HepG2 (cell line): ENCODE data around the gene FAM20A. TPM values are rescaled to one million over a fixed set of nuclear protein-coding genes. Genes with fewer than 3 reads are reported as not detected.

Experiments
- ATAC-seq: fragments of 200-7000 bp; cut with Tn5 transposase; 3 replicates; pipeline ENCODE4 v1.9.1; 2020; ENCODE audit warnings: mild to moderate bottlenecking, moderate library complexity
- BruUV-seq: library from RNA; stranded (reverse); fragments of 400-500 nt; replicated peaks from 2 replicates; lab custom pipeline; 2021; lab: Mats Ljungman, UMichigan
- CTCF ChIA-PET: fragments of 300-600 bp; formaldehyde crosslinking; extraction: SDS; loops from one replicate; lab custom pipeline; 2021; ENCODE audit warnings: low total read pairs, inconsistent platforms, low intra/inter-chr PET ratio; lab: Yijun Ruan, JAX
- POLR2A ChIA-PET: fragments of 350-600 bp; sonication (Branson Sonifier 250); formaldehyde crosslinking; loops from one replicate; lab custom pipeline; 2020; ENCODE audit warnings: antibody characterized with exemption, inconsistent platforms; lab: Yijun Ruan, JAX
- DNase-seq: peaks from one replicate; pipeline ENCODE4 v3.0.0-alpha.2; 2015; ENCODE audit warnings: low spot score
- FAIRE-seq: peaks from 3 replicates; lab custom pipeline; 2011; peaks lifted over from hg19 to GRCh38; lab: Jason Lieb, UNC
- H2AFZ ChIP-seq: one replicate; pipeline ENCODE4 v1.6.1; 2011; ENCODE audit warnings: low read length, inconsistent platforms
- H3K27ac ChIP-seq: fragments of 300-600 bp; 3 replicates; pipeline ENCODE4 v1.8.0; 2011; ENCODE audit warnings: mixed run types, mild to moderate bottlenecking, mixed read lengths, low read length, inconsistent platforms; ENCODE audit not compliant: insufficient read depth; ENCODE audit errors: extremely low read length
- H3K27me3 ChIP-seq, 2 experiments: fragments of 200-600 bp in 1 of 2; 2 replicates in 1 of 2; 3 replicates in 1 of 2; pipeline versions ENCODE4 v1.6.0 to v1.8.0; 2011; ENCODE audit warnings: low read length in 2 of 2, mild to moderate bottlenecking in 2 of 2, moderate library complexity in 2 of 2, inconsistent platforms in 1 of 2; ENCODE audit not compliant: insufficient read depth in 2 of 2, control insufficient read depth in 1 of 2
- H3K36me3 ChIP-seq, 2 experiments: fragments of 200-600 bp in 1 of 2; replicated peaks in 1 of 2; 2 replicates in 1 of 2; 3 replicates in 1 of 2; pipeline versions ENCODE4 v1.5.1 to v1.8.0; 2011; ENCODE audit warnings: low read length in 2 of 2, inconsistent platforms in 1 of 2; ENCODE audit not compliant: insufficient read depth in 2 of 2, control insufficient read depth in 1 of 2
- H3K4me1 ChIP-seq: 2 replicates; pipeline ENCODE4 v1.5.1; 2012; ENCODE audit warnings: low read length, inconsistent platforms; ENCODE audit not compliant: insufficient read depth
- H3K4me2 ChIP-seq: 2 replicates; pipeline ENCODE4 v1.6.0; 2011; ENCODE audit warnings: low read depth, low read length, inconsistent platforms
- H3K4me3 ChIP-seq, 3 experiments: fragments of 200-600 bp in 1 of 3; sonication (generic), shearing (Covaris generic) in 1 of 3; replicated peaks in 1 of 3; 2 replicates each; pipeline ENCODE4 v1.5.1; 2011 to 2016; ENCODE audit warnings: low read length in 3 of 3, inconsistent platforms in 2 of 3, low read depth in 2 of 3, mild to moderate bottlenecking in 2 of 3, control low read depth in 1 of 3, mixed read lengths in 1 of 3; ENCODE audit not compliant: insufficient read depth in 1 of 3
- H3K79me2 ChIP-seq: one replicate; pipeline ENCODE4 v1.6.1; 2011; ENCODE audit warnings: low read length, inconsistent platforms; ENCODE audit not compliant: insufficient read depth
- H3K9ac ChIP-seq: 2 replicates; pipeline ENCODE4 v1.6.0; 2011; ENCODE audit warnings: mild to moderate bottlenecking, low read depth, low read length, inconsistent platforms; ENCODE audit not compliant: insufficient read depth
- H3K9me3 ChIP-seq: 2 replicates; pipeline ENCODE4 v1.5.1; 2012; ENCODE audit warnings: mild to moderate bottlenecking, low read length
- H4K20me1 ChIP-seq: 2 replicates; pipeline ENCODE4 v1.6.0; 2011; ENCODE audit warnings: inconsistent platforms, mild to moderate bottlenecking, low read length, moderate library complexity; ENCODE audit not compliant: insufficient read depth
- ARNT ChIP-seq: fragments of 450-650 bp; IDR thresholded peaks from 2 replicates; pipeline ENCODE4 v1.6.1; 2017
- CBX2 ChIP-seq, 2 experiments: fragments of 200-600 bp in 1 of 2; sonication (generic); formaldehyde crosslinking in 1 of 2; IDR thresholded peaks; 2 replicates each; pipeline versions ENCODE4 v1.7.0 to v1.8.1; 2018 to 2022; ENCODE audit warnings: low read depth in 2 of 2, low read length in 1 of 2, mild to moderate bottlenecking in 1 of 2, missing genetic modification reagents in 1 of 2
- IRF2 ChIP-seq: IDR thresholded peaks from 2 replicates; pipeline ENCODE4 v1.6.1; 2018; ENCODE audit warnings: missing genetic modification reagents, missing compliant biosample characterization
- REPIN1 ChIP-seq: sonication (generic); formaldehyde crosslinking; IDR thresholded peaks from 2 replicates; pipeline ENCODE4 v1.8.0; 2022; ENCODE audit warnings: missing genetic modification reagents, low read depth, mild to moderate bottlenecking, borderline replicate concordance
- RFX3 ChIP-seq: IDR thresholded peaks from 2 replicates; pipeline ENCODE4 v1.6.1; 2016; ENCODE audit warnings: missing biosample characterization, missing genetic modification reagents
- SMYD3 ChIP-seq: sonication (generic); formaldehyde crosslinking; IDR thresholded peaks from 2 replicates; pipeline ENCODE4 v1.8.1; 2023; ENCODE audit warnings: mild to moderate bottlenecking, missing genetic modification reagents
- SP5 ChIP-seq: IDR thresholded peaks from 2 replicates; pipeline ENCODE4 v1.6.1; 2016; ENCODE audit warnings: low read depth, borderline replicate concordance
- SYNCRIP ChIP-seq: fragments of 200-400 bp; formaldehyde crosslinking; IDR thresholded peaks from 2 replicates; pipeline ENCODE4 v1.6.1; 2018; ENCODE audit warnings: mild to moderate bottlenecking, low read depth, low read length; ENCODE audit not compliant: insufficient read depth
- ZFP36L2 ChIP-seq: sonication (generic); formaldehyde crosslinking; IDR thresholded peaks from 2 replicates; pipeline ENCODE4 v1.4.0; 2020; ENCODE audit warnings: missing genetic modification reagents
- ZKSCAN1 ChIP-seq: fragments of 150-350 bp; IDR thresholded peaks from 2 replicates; pipeline ENCODE4 v1.6.1; 2014; ENCODE audit warnings: low read length
- ZNF337 ChIP-seq: sonication (generic); formaldehyde crosslinking; IDR thresholded peaks from 2 replicates; pipeline ENCODE4 v1.5.1; 2020; ENCODE audit warnings: missing genetic modification reagents, low read depth, mild to moderate bottlenecking, borderline replicate concordance
- ZNF350 ChIP-seq: sonication (generic); formaldehyde crosslinking; IDR thresholded peaks from 2 replicates; pipeline ENCODE4 v1.4.0; 2020; ENCODE audit warnings: mild to moderate bottlenecking, low read depth, missing genetic modification reagents, borderline replicate concordance
- ZSCAN31 ChIP-seq: sonication (generic); formaldehyde crosslinking; IDR thresholded peaks from 2 replicates; pipeline ENCODE4 v1.5.0; 2020; ENCODE audit warnings: low read depth, mild to moderate bottlenecking, missing genetic modification reagents
- WGBS: methylation state at CpG from one replicate; pipeline ENCODE4 v1.1.6; 2017; ENCODE audit warnings: low lambda C conversion rate; 5-methylcytosine and 5-hydroxymethylcytosine counted together
- in situ Hi-C: cut with HindIII; loops from 2 replicates; pipeline ENCODE4 v1.10.0; 2017; ENCODE audit warnings: low pct_unique_long_range_greater_than_20kb; ENCODE audit not compliant: extremely low pct_ligation_motif_present
- intact Hi-C: fragments of 100-400 bp; cut with micrococcal nuclease; formaldehyde crosslinking; loops from one replicate; pipeline ENCODE4 v1.10.0; 2022; ENCODE audit not compliant: unreplicated experiment
- polyA plus RNA-seq, 8 experiments: library from polyadenylated mRNA; depleted of rRNA in 3 of 8; stranded (reverse) in 7 of 8; unstranded in 1 of 8; fragments of >200 nt; fragmentation: Illumina TruSeq in 4 of 8; extraction: Trizol in 4 of 8; gene quantifications; 2 replicates each; pipeline versions ENCODE4 v1.2.1 to v1.2.3, GENCODE V29; 2011 to 2016; ENCODE audit warnings: low read depth in 4 of 8, missing spikeins in 1 of 8, mixed read lengths in 1 of 8; ENCODE audit not compliant: insufficient read depth in 1 of 8
- total RNA-seq, 5 experiments: library from RNA; depleted of rRNA; stranded (reverse); fragments of >200 nt; fragmentation: Illumina TruSeq; extraction: Trizol; gene quantifications; 2 replicates each; pipeline ENCODE4 v1.2.3, GENCODE V29; 2016; ENCODE audit warnings: low read depth in 1 of 5
- TF ChIP-seq, protein P1 (sequence below): sonication (generic); formaldehyde crosslinking; IDR thresholded peaks from 2 replicates; pipeline ENCODE4 v1.8.0; 2022; ENCODE audit warnings: mild to moderate bottlenecking, missing genetic modification reagents, moderate library complexity
- TF ChIP-seq, protein P2 (sequence below): sonication (generic); IDR thresholded peaks from 2 replicates; pipeline ENCODE4 v1.6.1; 2016; ENCODE audit warnings: low read depth, borderline replicate concordance
- TF ChIP-seq, protein P3 (sequence below): fragments of 450-650 bp; IDR thresholded peaks from 2 replicates; pipeline ENCODE4 v1.6.1; 2017; ENCODE audit warnings: mild to moderate bottlenecking

FAM20A gene
- total and polyA plus RNA-seq, 2 of the 13 experiments (the other 11 are each of a cell fraction or from before 2014, with no cell fraction given) = 9.3 to 20.7 TPM

DNA sequence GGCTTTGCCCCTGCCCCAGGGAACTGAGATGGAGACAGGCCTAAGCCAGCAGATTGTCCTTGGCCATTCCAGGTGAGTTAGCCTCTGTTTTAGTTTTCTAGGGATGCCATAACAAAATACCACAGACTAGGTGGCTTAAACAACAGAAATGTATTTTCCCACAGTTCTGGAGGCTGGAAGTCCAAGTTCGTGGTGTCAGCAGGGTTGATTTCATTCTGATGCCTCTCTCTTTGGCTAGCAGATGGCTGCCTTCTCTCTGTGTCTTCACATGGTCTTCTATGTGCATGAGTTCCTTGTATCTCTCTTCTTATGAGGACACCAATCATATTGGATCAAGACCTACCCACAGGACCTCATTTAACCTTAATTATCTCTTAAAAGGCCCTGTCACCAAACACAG lies 12.8 kb downstream of the FAM20A start:
- Histone ChIP-seq H2AFZ (no peak overlapping the region), H3K9ac (no peak overlapping the region), H3K27me3 (no peaks in the 10 kb centered on the region), H3K79me2 (no peaks in the 10 kb centered on the region), H3K4me2 (no peak overlapping the region), H3K27ac (no peak overlapping the region), H3K4me1 (peaks cover 29% of the 10 kb centered on the region), H3K36me3 (peaks cover 0 to 5% of the 10 kb centered on the region in 2 experiments; a peak in 2 of 5 replicates), H3K4me3 (no peak overlapping the region), H4K20me1 (no peaks in the 10 kb centered on the region), H3K9me3 (peaks cover 14% of the 10 kb centered on the region)
- CTCF ChIA-PET = no interaction called here
- FAIRE-seq (no peak), ATAC-seq (no peak), DNase-seq (no peak)
- no TSS peak for BruUV-seq
- POLR2A ChIA-PET = no interaction called here
- TF ChIP-seq ZFP36L2 (no peak), SMYD3 (no peak), SYNCRIP (no peak), CBX2 (IDR thresholded peaks at IDR 0.05; ENCODE audit: low read depth, low read length) (no peak), CBX2 (CRISPR knock-in tag; IDR thresholded peaks at IDR 0.05; ENCODE audit: low read depth) (no peak)
- WGBS = 71% methylated on average over 1 of the region's 1 CpG
- in situ Hi-C loops (no loop called here), intact Hi-C loops (no loop called here)

DNA sequence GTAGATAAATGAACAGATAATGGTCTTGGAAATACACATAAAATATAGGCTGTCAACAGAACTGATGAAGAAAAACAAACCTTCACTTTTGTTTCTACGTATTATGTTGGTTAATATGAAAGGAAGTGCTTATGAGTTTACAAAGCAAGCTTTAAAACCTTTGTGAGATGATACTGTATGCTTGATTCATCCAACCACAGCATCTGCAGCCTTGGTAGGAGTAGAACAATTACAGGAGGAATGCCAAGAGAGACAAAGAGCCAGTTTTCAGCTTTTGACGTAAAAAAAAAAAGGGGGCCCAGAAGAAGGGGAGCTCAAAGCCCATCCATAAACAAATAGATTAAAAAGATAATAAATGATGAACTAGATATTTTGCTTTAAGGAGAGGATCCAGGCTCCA lies 13.3 kb downstream of the FAM20A start:
- no peaks in the 10 kb centered on the region for H4K20me1 ChIP-seq
- BruUV-seq = no TSS peak
- no peak overlapping the region for H3K27ac ChIP-seq
- intact Hi-C loops = no loop called here
- H3K4me1 ChIP-seq = peaks cover 29% of the 10 kb centered on the region
- no peaks in the 10 kb centered on the region for H3K79me2 ChIP-seq
- peaks cover 14% of the 10 kb centered on the region for H3K9me3 ChIP-seq
- ChIA-PET POLR2A (interaction anchor here (0.6 kb wide), 1 partner anchor 118 kb away, joined by 3 read pairs; no protein-coding TSS in a partner anchor), CTCF (no interaction called here)
- no peak overlapping the region for H3K4me2 ChIP-seq
- no peak overlapping the region for H2AFZ ChIP-seq
- no peak for ATAC-seq
- in situ Hi-C loops = no loop called here
- DNase-seq = no peak
- H3K4me3 ChIP-seq = no peak overlapping the region
- no peaks in the 10 kb centered on the region for H3K27me3 ChIP-seq
- H3K36me3 ChIP-seq = peaks cover 0 to 5% of the 10 kb centered on the region in 2 experiments; a peak in 2 of 5 replicates
- WGBS = 97% methylated on average over 2 of the region's 2 CpGs
- no peak for FAIRE-seq
- H3K9ac ChIP-seq = no peak overlapping the region
- TF ChIP-seq SP5 (CRISPR knock-in tag) (no peak), ZSCAN31 (CRISPR knock-in tag) (no peak), REPIN1 (CRISPR knock-in tag) (no peak), IRF2 (no peak), RFX3 (CRISPR knock-in tag) (no peak), ARNT (no peak), ZNF350 (no peak), ZNF337 (CRISPR knock-in tag) (no peak), ZKSCAN1 (no peak)
- TF ChIP-seq, protein P1, sequence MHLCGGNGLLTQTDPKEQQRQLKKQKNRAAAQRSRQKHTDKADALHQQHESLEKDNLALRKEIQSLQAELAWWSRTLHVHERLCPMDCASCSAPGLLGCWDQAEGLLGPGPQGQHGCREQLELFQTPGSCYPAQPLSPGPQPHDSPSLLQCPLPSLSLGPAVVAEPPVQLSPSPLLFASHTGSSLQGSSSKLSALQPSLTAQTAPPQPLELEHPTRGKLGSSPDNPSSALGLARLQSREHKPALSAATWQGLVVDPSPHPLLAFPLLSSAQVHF (CRISPR knock-in tag) = no peak
- TF ChIP-seq, protein P2, sequence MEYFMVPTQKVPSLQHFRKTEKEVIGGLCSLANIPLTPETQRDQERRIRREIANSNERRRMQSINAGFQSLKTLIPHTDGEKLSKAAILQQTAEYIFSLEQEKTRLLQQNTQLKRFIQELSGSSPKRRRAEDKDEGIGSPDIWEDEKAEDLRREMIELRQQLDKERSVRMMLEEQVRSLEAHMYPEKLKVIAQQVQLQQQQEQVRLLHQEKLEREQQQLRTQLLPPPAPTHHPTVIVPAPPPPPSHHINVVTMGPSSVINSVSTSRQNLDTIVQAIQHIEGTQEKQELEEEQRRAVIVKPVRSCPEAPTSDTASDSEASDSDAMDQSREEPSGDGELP = no peak
- TF ChIP-seq, protein P3, sequence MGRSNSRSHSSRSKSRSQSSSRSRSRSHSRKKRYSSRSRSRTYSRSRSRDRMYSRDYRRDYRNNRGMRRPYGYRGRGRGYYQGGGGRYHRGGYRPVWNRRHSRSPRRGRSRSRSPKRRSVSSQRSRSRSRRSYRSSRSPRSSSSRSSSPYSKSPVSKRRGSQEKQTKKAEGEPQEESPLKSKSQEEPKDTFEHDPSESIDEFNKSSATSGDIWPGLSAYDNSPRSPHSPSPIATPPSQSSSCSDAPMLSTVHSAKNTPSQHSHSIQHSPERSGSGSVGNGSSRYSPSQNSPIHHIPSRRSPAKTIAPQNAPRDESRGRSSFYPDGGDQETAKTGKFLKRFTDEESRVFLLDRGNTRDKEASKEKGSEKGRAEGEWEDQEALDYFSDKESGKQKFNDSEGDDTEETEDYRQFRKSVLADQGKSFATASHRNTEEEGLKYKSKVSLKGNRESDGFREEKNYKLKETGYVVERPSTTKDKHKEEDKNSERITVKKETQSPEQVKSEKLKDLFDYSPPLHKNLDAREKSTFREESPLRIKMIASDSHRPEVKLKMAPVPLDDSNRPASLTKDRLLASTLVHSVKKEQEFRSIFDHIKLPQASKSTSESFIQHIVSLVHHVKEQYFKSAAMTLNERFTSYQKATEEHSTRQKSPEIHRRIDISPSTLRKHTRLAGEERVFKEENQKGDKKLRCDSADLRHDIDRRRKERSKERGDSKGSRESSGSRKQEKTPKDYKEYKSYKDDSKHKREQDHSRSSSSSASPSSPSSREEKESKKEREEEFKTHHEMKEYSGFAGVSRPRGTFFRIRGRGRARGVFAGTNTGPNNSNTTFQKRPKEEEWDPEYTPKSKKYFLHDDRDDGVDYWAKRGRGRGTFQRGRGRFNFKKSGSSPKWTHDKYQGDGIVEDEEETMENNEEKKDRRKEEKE = no peak
